Esophagus mucosa (tissue), 1 donor: ENCODE measurements around the gene POLR3H. TPM values are rescaled to one million over a fixed set of nuclear protein-coding genes. Genes with fewer than 3 reads are reported as not detected.

Experiments
- ATAC-seq: fragments of 200-7000 bp; cut with Tn5 transposase; one replicate; pipeline ENCODE4 v1.9.1; 2020
- total RNA-seq: library from RNA; stranded (reverse); gene quantifications from one replicate; pipeline ENCODE4 v1.2.4, GENCODE V29; 2023
- donor health status: DM: yes; HTN: yes; CAD: no.

The POLR3H gene
- total RNA-seq, 1 donor from 2014 or later = 27.8 TPM

DNA sequence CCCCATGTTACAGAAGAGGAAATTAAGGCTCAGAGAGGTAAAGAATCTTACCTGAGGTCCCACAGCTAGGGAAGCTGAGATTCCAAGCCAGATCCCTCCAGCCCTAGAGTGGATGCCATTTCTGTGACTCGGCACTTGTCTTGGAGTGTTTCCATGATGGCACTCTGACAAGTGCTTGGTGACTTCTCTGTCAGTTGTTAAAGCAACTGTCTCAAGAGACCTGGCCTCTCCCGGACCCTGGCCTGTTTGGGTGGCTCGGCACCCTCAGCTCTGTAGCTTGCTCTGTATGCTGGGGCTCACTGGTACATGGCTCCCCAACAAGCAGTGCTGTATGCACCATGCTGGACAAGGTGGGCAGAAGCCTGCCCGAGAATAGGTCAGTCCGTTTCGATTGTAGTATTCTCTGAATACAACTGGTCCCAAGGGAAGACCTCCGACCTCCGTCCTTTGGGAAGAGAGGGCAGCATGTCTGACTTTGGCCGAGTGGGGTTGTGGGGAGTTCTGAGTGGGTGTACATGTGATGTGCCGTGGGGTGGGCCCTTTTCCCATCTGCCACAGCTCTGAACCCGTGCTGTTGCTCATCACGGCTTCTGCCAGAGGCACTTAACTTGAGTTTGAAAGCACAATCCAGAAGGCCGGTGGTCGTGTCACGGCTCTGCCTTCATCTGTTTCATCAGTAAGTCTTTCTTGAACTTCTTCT lies 63.0 kb downstream of the POLR3H start:
- ATAC-seq = no peak

DNA sequence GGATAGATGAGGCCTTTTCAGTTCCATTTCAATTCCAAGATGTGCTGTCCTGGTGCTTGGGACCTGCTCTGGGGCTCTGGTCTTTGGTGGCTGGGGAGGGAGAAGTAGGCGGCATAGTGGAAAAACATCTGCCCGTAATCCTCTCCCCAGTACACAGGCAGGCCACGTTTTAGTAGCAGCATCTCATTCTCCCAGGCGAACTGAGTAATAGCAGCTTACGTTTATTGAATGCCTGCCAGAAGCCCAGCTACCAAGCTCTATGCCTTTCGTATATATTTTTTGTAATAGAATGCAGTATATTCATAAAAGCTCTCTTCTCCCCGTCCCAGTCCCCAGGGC lies 63.9 kb downstream of the POLR3H start:
- ATAC-seq = no peak

DNA sequence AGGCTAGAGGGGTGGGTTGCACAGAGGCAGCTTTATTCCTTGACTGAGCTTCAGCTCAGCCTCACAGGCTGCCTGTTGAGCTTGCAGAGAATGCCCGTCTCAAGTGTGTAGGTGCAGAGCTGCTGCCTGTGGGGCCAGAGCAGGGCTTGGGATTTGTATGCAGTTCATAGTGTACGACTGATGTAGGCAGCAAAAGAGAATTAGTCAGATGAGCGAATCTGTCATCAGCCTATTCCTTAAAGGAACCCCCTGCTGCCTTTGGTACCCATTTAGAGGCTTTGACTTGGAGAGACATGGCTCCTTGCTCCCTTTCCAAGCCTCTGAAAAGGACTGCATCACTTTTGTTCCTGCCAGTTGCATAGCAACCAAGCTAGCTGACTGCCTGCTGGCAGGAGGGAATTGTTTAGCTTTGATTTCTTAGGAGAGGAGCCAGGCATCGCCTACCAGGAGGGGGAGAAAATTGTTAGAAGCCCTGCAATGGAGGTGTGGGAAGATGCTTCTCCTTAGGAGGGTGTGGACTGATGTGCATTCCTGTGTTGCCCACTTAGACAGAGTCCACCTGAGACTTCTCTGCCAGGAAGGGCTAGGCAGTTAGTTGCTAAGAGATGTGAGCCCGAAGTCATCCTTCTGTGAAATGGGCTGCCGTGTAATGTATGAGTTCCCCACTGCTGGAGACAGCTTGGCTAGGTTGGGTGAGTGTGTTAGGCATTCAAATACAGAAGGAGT lies 64.4 kb downstream of the POLR3H start:
- no peak for ATAC-seq

DNA sequence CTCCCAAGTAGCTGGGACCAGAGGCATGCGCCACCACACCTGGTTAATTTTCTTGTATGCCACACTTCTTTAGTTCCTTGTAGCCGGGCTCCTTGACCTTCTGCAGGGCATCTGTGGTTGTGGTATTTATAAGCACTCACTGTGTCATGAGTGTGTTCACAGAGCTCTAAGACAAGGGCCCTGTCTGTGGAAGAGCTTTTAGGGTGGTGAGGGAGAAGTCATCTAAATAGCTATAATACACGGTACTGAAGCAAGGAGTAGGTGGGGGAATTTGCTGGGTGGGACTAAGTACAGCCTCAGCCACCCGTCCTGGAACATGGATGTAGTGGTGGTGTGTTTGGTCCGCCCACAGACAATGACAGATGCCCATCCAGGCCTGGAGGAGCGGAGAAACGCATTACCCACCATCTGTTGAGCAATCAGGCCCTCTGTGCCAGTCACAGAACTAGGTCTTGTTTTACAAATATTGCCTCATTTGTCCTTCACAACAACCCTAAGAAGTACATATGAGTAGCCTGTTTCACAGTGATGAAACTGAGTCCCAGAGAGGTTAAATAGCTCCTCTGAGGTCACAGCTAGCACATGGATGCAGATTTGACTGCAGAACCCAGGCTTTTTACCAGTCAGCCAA lies 65.3 kb downstream of the POLR3H start:
- no peak for ATAC-seq

DNA sequence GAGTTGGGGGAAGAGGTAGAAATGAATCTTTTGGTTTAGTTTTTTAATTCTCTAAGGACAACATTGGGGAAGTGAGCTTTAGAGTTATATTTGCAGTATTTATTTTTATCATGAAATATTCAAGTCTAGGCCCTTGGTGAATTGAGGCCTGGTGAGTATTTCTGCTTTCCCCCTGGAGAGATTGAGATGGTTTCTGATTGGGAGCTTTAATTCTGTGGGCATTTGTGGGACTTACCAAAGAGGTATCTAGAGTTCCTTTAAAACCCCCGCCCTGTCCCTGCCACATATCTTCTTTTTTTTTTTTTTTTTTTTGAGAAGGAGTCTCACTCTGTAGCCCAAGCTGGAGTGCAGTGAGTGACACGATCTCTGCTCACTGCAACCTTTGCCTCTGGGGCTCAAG lies 65.8 kb downstream of the POLR3H start:
- no peak for ATAC-seq

Other genes starting within 250 kb of the POLR3H start
- 21.1 TPM for gene ZC3H7B, start 242.9 kb downstream of the POLR3H start, total RNA-seq
- gene TEF, start 162.5 kb downstream of the POLR3H start, total RNA-seq = 12.5 TPM
- 19.6 TPM for gene TOB2, start 97.7 kb downstream of the POLR3H start, total RNA-seq
- gene PHF5A, start 75.8 kb downstream of the POLR3H start, total RNA-seq = 39.2 TPM
- 66.5 TPM for gene ACO2, start 75.4 kb downstream of the POLR3H start, total RNA-seq
- gene CSDC2, start 16.5 kb upstream of the POLR3H start, total RNA-seq = 0.08 TPM
- gene PMM1, start 45.4 kb upstream of the POLR3H start, total RNA-seq = 30.0 TPM
- 36.7 TPM for gene DESI1, start 76.6 kb upstream of the POLR3H start, total RNA-seq
- 181 TPM for gene XRCC6, start 76.8 kb upstream of the POLR3H start, total RNA-seq
- 105 TPM for gene SNU13, start 144.4 kb upstream of the POLR3H start, total RNA-seq
- 1.3 TPM for gene MEI1, start 155.0 kb upstream of the POLR3H start, total RNA-seq